G401 (cell line): ENCODE measurements around the gene TNFAIP8. TPM values are rescaled to one million over a fixed set of nuclear protein-coding genes. Genes with fewer than 3 reads are reported as not detected.
"Not testable (repeated sequence)": the region's sequence is repeated elsewhere in the genome, so short reads cannot be mapped to it uniquely, and the experiment has no call there.

ENCODE experiments used
- DNase-seq: peaks from one replicate; pipeline ENCODE4 v3.0.0-alpha.2; 2015; ENCODE audit warnings: low spot score
- in situ Hi-C: cut with HindIII; loops from 2 replicates; pipeline ENCODE4 v1.10.0; 2016; ENCODE audit warnings: low sequenced_read_pairs, mixed read lengths
- total RNA-seq: library from RNA; depleted of rRNA; stranded (reverse); fragments of >200 nt; shearing (Covaris generic); gene quantifications from 2 replicates; pipeline ENCODE4 v1.2.3, GENCODE V29; 2014; rRNA removed

The TNFAIP8 gene
- total RNA-seq, 1 experiment from 2014 or later, result 39.4 TPM

- in situ Hi-C loops, DNase-seq: not testable (repeated sequence)
Observed at GRCh38 chr5:119437785-119438586, 82.2 kb downstream of the TNFAIP8 start.

- in situ Hi-C loops, DNase-seq: not testable (repeated sequence)
Observed at GRCh38 chr5:119438587-119438917, 82.7 kb downstream of the TNFAIP8 start.

GRCh38 chr5:119439140-119439631 is 83.4 kb downstream of the TNFAIP8 start:
- in situ Hi-C loops, result no loop called here
- no peak for DNase-seq

- DNase-seq, in situ Hi-C loops: not testable (repeated sequence)
Observed at GRCh38 chr5:119439632-119440031, 83.8 kb downstream of the TNFAIP8 start.

- DNase-seq, in situ Hi-C loops: not testable (repeated sequence)
Observed at GRCh38 chr5:119444643-119445042, 88.8 kb downstream of the TNFAIP8 start.

- in situ Hi-C loops, result no loop called here
- no peak for DNase-seq
Observed at GRCh38 chr5:119445544-119445943, 89.7 kb downstream of the TNFAIP8 start.

Other genes with a start within 250 kb of the TNFAIP8 start
- 175 and 203 TPM in 2 replicates for gene HSD17B4, start 96.5 kb downstream of the TNFAIP8 start, total RNA-seq